Stimulated activated CD4-positive, alpha-beta T cell treated with anti-CD3 and anti-CD28 coated beads, TNF-alpha, amount 100 ng/mL, for 1 hour (primary cell): Measurements from ENCODE around the gene TSKU.

Source experiments
- DNase-seq, 3 donors: peaks; one replicate each; pipeline ENCODE4 v3.0.0-alpha.2; 2020; ENCODE audit warnings: low read depth in 3 of 3, low spot score in 1 of 3

Gene TSKU

GRCh38 chr11:76844511-76844910 is 61.4 kb downstream of the TSKU start:
- DNase-seq = no peak

- no peak for DNase-seq
Observed at GRCh38 chr11:76845069-76845468, 61.9 kb downstream of the TSKU start.

- DNase-seq = no peak
Observed at GRCh38 chr11:76846441-76846840, 63.3 kb downstream of the TSKU start.
